Stimulated activated CD4-positive, alpha-beta T cell treated with anti-CD3 and anti-CD28 coated beads, Interleukin-1b, Interleukin-23, amount 100 ng/mL, for 24 hours (primary cell): Measurements from ENCODE around the gene PKNOX1.
A peak's percentile ranks its signal among the peaks of the same experiment; 100 is the strongest.
"Not testable (repeated sequence)": the region's sequence is repeated elsewhere in the genome, so short reads cannot be mapped to it uniquely, and the experiment has no call there.

Source experiments
- DNase-seq, 4 experiments: peaks; one replicate each; pipeline ENCODE4 v3.0.0-alpha.2; 2020; ENCODE audit warnings: low read depth in 4 of 4, low spot score in 1 of 4

Gene PKNOX1

DNA sequence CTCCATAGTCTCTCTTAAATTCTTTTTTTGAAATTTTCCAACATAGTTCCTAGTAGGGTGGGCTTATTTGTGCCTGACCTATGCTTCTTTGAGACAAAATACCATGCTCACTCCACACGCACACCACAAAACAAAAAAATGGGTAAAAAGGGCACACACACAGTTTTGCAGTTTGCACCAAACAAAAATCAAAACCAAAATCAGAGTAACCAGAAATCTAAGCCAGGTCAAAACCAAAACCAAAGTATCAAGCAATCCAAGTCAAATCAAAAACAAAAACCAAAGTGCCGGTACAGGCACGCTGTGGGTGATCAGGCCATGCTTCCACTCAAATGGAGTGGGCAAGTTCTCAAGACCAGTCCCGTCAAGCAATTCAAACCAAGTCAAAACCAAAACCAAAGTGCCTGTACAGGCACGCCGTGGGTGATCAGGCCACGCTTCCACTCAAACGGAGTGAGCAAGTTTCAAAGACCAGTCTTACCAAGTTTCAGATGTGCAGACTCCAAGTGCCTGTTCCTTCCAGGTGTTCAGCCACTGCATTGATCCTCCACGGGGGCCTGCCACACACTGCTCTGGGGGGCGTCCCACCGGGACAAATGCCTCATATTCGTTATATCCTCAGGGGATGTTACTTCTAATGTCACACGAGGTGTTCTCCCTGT, 25.1 kb upstream of the PKNOX1 start:
- DNase-seq: not testable (repeated sequence)

DNA sequence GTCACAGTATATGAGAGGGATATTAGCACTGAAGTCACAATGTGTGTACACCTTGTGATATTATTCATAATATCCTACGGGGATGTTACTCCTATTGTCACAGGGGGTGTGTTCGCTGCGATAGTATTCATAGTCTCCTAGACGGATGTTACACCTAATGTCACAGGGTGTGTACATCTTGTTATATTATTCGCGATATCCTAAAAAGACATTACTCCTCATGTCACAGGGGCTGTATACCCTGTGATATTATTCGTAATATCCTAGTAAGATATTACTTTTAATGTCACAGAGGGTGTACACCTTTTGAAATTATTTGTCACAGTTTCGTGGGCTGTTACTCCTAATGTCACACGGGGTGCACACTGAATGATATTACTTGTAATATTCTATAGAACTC, 23.2 kb upstream of the PKNOX1 start:
- DNase-seq: not testable (repeated sequence)

GRCh38 chr21:42956824-42957630, 17.3 kb upstream of the PKNOX1 start:
- no peak for DNase-seq

DNA sequence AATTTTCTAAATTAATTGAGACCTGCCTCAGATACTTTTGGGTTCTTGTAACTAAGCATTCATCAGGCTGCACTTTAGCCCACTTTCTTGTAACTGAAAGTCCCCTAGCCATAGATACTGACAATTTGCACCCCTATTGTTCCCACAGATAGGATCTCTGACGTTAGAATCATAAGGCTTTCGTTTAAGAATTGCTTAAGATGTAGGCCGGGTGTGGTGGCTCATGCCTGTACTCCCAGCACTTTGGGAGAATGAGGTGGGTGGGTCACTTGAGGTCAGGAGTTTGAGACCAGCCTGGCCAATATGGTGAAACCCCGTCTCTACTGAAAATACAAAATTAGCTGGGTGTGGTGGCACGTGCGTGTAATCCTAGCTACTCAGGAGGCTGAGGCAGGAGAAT, 16.2 kb upstream of the PKNOX1 start:
- not testable (repeated sequence) for DNase-seq

DNA sequence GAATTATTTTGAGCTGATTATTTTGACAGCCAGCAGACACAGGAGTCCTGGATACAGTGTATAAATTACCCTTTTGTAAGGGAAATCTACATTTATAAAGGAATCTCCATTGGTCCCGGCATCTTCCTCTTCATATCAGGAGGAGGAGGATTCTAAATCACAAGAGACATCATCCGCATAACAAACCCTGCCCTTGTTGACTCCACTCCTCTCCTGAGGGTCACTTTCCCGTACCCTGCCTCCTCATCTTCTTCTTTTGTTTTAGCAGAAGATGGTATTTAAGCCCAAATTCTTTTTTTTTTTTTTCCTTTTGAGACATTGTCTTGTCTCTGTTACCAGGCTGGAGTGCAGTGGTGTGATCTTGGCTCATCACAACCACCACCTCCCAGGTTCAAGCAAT, 14.6 kb upstream of the PKNOX1 start:
- no peak for DNase-seq

- no peak for DNase-seq
Measured at GRCh38 chr21:42962380-42963007, 11.9 kb upstream of the PKNOX1 start.

DNA sequence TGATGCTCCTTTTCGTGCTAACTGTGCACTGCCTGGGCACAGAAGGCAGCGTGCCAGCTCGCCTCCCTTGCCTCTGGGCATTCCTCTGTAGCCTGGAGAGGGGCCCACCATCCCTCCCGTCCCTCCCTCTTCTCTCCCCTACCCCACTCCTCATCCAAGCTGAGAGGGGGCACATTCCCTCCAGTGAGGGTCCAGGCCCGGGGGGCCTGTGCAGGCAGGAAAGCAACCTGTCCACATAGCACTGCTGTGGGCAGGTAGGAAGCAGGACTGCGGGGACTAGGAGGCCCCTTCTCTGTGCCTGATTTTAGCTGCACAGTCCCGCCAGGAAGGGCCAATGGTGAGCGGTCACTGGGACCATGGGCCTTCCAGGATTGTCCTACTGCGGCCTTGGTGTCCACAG, 10.3 kb upstream of the PKNOX1 start:
- no peak for DNase-seq

GRCh38 chr21:42964546-42965210, 9.7 kb upstream of the PKNOX1 start:
- DNase-seq: no peak

DNA sequence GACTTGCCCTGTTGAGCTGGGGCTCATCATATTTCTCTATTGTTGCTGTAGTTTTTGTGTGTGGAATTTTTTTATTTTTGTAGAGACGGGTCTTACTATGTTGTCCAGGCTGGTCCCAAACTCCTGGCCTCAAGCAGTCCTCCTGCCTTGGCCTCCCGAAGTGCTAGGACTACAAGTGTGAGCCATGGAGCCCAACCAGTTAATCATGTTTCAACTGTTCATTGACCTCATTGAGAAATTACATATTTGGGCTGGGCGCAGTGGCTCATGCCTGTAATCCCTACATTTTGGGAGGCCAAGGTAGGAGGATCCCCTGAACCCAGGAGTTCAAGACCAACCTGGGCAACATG, 9.2 kb upstream of the PKNOX1 start:
- DNase-seq: no peak

- not testable (repeated sequence) for DNase-seq
Measured at GRCh38 chr21:42967616-42968015, 6.7 kb upstream of the PKNOX1 start.

DNA sequence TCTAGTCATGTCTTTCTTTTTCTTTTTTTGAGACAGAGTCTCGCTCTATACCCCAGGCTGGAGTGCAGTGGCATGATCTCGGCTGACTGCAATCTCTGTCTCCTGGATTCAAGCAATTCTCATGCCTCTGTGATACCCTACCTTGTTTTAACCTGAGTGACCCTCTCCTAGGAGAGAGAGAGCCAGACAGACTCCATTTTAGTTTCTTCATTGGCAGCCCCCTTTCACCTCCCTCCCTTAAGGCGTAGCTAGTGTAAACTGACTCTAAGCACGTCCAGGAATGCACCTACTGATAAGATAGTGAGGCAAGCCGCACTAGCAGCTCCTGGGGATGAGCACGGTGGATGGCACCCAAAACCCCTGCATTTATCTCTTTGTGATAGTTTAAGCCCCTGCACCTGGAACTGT, 5.2 kb upstream of the PKNOX1 start:
- DNase-seq: no peak

DNA sequence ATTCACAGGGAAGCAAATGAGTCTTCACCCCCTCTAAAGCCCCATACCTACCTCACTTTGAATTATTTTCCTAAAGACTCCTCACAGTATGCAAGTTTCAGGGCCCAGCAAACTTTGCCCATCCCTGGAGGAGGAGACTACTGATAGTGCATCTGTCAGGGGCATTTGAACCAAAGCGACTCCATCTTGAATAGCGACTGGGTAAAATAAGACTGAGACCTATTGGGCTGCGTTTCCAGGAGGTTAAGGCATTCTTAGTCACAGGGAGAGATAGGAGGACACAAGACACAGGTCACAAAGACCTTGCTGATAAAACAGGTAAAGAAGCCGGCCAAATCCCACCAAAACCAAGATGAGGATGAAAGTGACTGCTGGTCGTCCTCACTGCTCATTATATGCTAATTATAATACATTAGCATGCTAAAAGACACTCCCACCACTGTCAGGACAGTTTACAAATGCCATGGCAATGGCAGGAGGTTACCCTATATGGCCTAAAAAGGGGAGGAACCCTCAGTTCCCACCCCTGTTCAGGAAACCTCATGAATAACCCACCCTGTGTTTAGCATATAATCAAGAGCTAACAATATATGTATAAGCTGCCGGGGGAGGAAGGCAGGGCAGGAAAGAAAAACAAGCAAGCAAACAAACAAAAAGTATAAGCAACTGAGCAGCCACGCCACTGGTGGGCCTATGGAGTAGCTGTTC, 3.3 kb upstream of the PKNOX1 start:
- no peak for DNase-seq

- no peak for DNase-seq
Measured at GRCh38 chr21:42971897-42972275, 2.5 kb upstream of the PKNOX1 start.

GRCh38 chr21:42973309-42973990, 912 bp upstream of the PKNOX1 start:
- DNase-seq: no peak

GRCh38 chr21:42974832-42975820, 764 bp downstream of the PKNOX1 start:
- peak; percentile 12 to 57 (median 44) for DNase-seq

DNA sequence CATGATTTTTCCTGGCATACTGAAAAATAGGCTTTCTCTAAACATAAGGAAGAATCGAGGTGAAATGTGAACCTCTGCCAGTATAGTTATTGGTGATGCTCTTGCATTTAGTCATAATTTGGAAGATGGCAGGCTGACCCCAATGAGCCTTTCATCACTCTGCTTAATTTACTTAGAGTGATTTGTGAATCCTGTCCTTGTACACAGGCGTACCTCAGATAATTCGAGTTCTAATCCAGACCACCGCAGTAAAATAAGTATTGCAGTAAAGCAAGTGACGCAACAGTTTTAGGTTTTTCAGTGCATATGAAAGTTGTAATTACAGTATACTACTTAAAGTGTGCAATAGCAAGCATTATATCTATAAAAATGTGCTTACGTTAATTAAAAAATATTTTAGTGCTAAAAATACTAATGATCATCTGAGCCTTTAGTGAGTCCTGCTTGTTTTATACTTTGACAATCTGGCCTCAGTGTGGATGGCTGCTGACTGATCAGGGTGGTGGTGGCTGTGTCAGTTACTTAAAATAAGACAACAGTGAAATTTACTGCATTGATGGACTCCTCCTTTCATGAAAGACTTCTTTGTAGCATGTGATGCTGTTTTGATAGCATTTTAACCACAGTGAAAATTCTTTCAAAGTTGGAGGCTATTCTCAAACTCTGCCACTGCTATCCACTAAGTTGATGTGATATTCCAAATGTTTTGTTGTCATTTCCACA, 1.7 kb downstream of the PKNOX1 start:
- no peak for DNase-seq

GRCh38 chr21:42980312-42981213, 6.2 kb downstream of the PKNOX1 start:
- DNase-seq: no peak

DNA sequence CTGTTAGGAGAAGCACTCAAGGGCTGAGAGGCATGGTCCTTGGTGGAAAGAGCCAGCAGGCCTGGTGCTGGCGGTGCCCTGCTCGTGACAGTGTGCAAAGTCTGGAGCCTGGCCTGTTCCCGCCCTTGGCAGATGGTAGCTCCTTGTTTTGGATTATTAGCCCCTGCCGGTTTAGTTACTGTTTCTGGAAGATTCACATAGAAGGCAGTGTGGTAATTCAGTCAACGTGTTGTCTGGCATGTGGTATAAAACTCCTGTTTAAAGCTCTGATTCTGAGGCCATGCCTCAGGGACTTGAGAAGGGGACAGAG, 6.8 kb downstream of the PKNOX1 start:
- DNase-seq: no peak
